GM12878 (cell line): ENCODE results near the gene PTGIS. TPM values are rescaled to one million over a fixed set of nuclear protein-coding genes. Genes with fewer than 3 reads are reported as not detected.

ENCODE experiments used
- ATAC-seq: fragments of 200-7000 bp; cut with Tn5 transposase; 3 replicates; pipeline ENCODE4 v1.9.1; 2020; ENCODE audit warnings: mild to moderate bottlenecking, moderate library complexity
- BruUV-seq: library from RNA; stranded (reverse); fragments of 400-500 nt; replicated peaks from 2 replicates; lab custom pipeline; 2021; lab: Mats Ljungman, UMichigan
- CTCF ChIA-PET: fragments of 300-600 bp; sonication (Branson Sonifier 250); formaldehyde crosslinking; extraction: SDS; loops from one replicate; lab custom pipeline; 2021; ENCODE audit warnings: inconsistent platforms; lab: Yijun Ruan, JAX
- POLR2A ChIA-PET: fragments of 350-600 bp; formaldehyde crosslinking; extraction: SDS; loops from one replicate; lab custom pipeline; 2021; ENCODE audit warnings: inconsistent platforms; lab: Charles Lee
- RAD21 ChIA-PET: fragments of 300-600 bp; sonication (Branson Sonifier 250); formaldehyde crosslinking; loops from one replicate; lab custom pipeline; 2023; ENCODE audit warnings: antibody characterized with exemption; ENCODE audit not compliant: unreplicated experiment; lab: Charles Lee
- SMC1A ChIA-PET: fragments of 300-600 bp; sonication (Branson Sonifier 250); formaldehyde crosslinking; loops from one replicate; lab custom pipeline; 2023; ENCODE audit not compliant: unreplicated experiment, uncharacterized antibody; lab: Charles Lee
- DNase-seq: peaks from one replicate; pipeline ENCODE4 v3.0.0-alpha.2; 2011; ENCODE audit warnings: low read depth, low spot score
- FAIRE-seq: peaks from 3 replicates; lab custom pipeline; 2011; peaks lifted over from hg19 to GRCh38; lab: Jason Lieb, UNC
- H2AFZ ChIP-seq: 2 replicates; pipeline ENCODE4 v1.6.0; 2011; ENCODE audit warnings: low read depth, low read length, control low read depth; ENCODE audit not compliant: control insufficient read depth
- H3K27ac ChIP-seq: 2 replicates; pipeline ENCODE4 v1.5.1; 2011; ENCODE audit warnings: control low read depth; ENCODE audit not compliant: control insufficient read depth, insufficient read depth
- H3K27me3 ChIP-seq, 2 experiments: replicated peaks in 1 of 2; 2 replicates each; pipeline versions ENCODE4 v1.6.0 to v1.6.1; 2011; ENCODE audit warnings: low read length in 1 of 2; ENCODE audit not compliant: control insufficient read depth in 2 of 2, insufficient read depth in 2 of 2
- H3K36me3 ChIP-seq, 2 experiments: 2 replicates each; pipeline ENCODE4 v1.5.1; 2011; ENCODE audit warnings: low read length in 1 of 2; ENCODE audit not compliant: control insufficient read depth in 2 of 2, insufficient read depth in 2 of 2
- H3K4me1 ChIP-seq: 2 replicates; pipeline ENCODE4 v1.6.1; 2011; ENCODE audit warnings: mild to moderate bottlenecking, low read length, moderate library complexity, mixed read lengths; ENCODE audit not compliant: control insufficient read depth, insufficient read depth
- H3K4me2 ChIP-seq: 2 replicates; pipeline ENCODE4 v1.6.0; 2011; ENCODE audit warnings: control low read depth; ENCODE audit not compliant: control insufficient read depth, insufficient read depth
- H3K4me3 ChIP-seq: fragments of 200-600 bp; sonication (generic); 2 replicates; pipeline ENCODE4 v1.5.1; 2016
- H3K79me2 ChIP-seq: 2 replicates; pipeline ENCODE4 v1.6.0; 2011; ENCODE audit warnings: low read length; ENCODE audit not compliant: control insufficient read depth, insufficient read depth
- H3K9ac ChIP-seq: 2 replicates; pipeline ENCODE4 v1.8.0; 2011; ENCODE audit warnings: low read length, control low read depth, mixed read lengths; ENCODE audit not compliant: control insufficient read depth, insufficient read depth
- H3K9me3 ChIP-seq: replicated peaks from 3 replicates; pipeline ENCODE4 v1.5.1; 2011; ENCODE audit warnings: mild to moderate bottlenecking, low read length; ENCODE audit not compliant: control insufficient read depth, insufficient read depth
- H4K20me1 ChIP-seq: 2 replicates; pipeline ENCODE4 v1.6.0; 2011; ENCODE audit not compliant: control insufficient read depth, insufficient read depth
- CBX3 ChIP-seq: fragments of 200-600 bp; sonication (generic); IDR thresholded peaks from 2 replicates; pipeline ENCODE4 v1.6.1; 2016; ENCODE audit warnings: low read depth, borderline replicate concordance
- CEBPB ChIP-seq, 2 experiments: fragments of 150-350 bp in 1 of 2; IDR thresholded peaks; 2 replicates each; pipeline ENCODE4 v1.6.1; 2012 to 2014; ENCODE audit warnings: low read depth in 2 of 2, low read length in 2 of 2, borderline replicate concordance in 1 of 2, inconsistent platforms in 1 of 2
- GABPA ChIP-seq: IDR thresholded peaks from 2 replicates; pipeline ENCODE4 v1.6.1; 2014; ENCODE audit warnings: antibody characterized with exemption, low read depth, mild to moderate bottlenecking, inconsistent platforms
- GATAD2B ChIP-seq: fragments of 450-650 bp; conservative IDR thresholded peaks from 2 replicates; pipeline ENCODE4 v1.6.1; 2017; ENCODE audit warnings: low read depth, mild to moderate bottlenecking, moderate library complexity
- POLR2A ChIP-seq: IDR thresholded peaks from 2 replicates; pipeline ENCODE4 v1.6.1; 2011; ENCODE audit warnings: low read depth, mild to moderate bottlenecking, low read length
- SMAD1 ChIP-seq: fragments of 450-650 bp; IDR thresholded peaks from 2 replicates; pipeline ENCODE4 v1.6.1; 2018; ENCODE audit warnings: mild to moderate bottlenecking, low read depth; ENCODE audit not compliant: partially characterized antibody
- TARDBP ChIP-seq: IDR thresholded peaks from 2 replicates; pipeline ENCODE4 v1.6.1; 2016; ENCODE audit warnings: borderline replicate concordance
- ZBED1 ChIP-seq: IDR thresholded peaks from 2 replicates; pipeline ENCODE4 v1.6.1; 2016; ENCODE audit warnings: borderline replicate concordance
- WGBS: methylation state at CpG from one replicate; pipeline ENCODE4 v1.1.6; 2016; ENCODE audit warnings: low lambda C conversion rate; ENCODE audit not compliant: insufficient replicate concordance, insufficient coverage; ENCODE audit errors: missing lambda C conversion rate; 5-methylcytosine and 5-hydroxymethylcytosine counted together
- in situ Hi-C: fragments of 300-500 bp; cut with MboI; formaldehyde crosslinking; loops from 9 replicates; pipeline ENCODE4 v1.14.3; 2018; ENCODE audit warnings: mixed read lengths
- intact Hi-C: fragments of 100-400 bp; cut with micrococcal nuclease; formaldehyde crosslinking; loops from one replicate; pipeline ENCODE4 v1.14.2; 2022; ENCODE audit not compliant: unreplicated experiment
- polyA plus RNA-seq, 11 experiments: library from polyadenylated mRNA; depleted of rRNA in 4 of 11; unstranded in 6 of 11; stranded (reverse) in 5 of 11; fragments of >200 nt; fragmentation: Nextera tagmentation in 4 of 11; fragmentation: Illumina TruSeq in 1 of 11; extraction: Ambion mirVana in 4 of 11; extraction: Trizol in 1 of 11; gene quantifications; 1 replicate in 1 of 11; 2 replicates in 10 of 11; pipeline versions ENCODE4 v1.2.1 to v1.2.3, GENCODE V29; 2011 to 2016; ENCODE audit warnings: inconsistent platforms in 2 of 11, missing spikeins in 2 of 11, low read depth in 1 of 11
- total RNA-seq, 4 experiments: library from RNA; depleted of rRNA in 3 of 4; stranded (reverse); fragments of >200 nt in 3 of 4; fragmentation: Illumina TruSeq in 1 of 4; extraction: Trizol in 1 of 4; gene quantifications; 2 replicates each; pipeline versions ENCODE4 v1.2.1 to v1.2.3, GENCODE V29; 2013 to 2021
- TF ChIP-seq, protein P1 (sequence below): IDR thresholded peaks from 2 replicates; pipeline ENCODE4 v1.6.1; 2012; ENCODE audit warnings: mild to moderate bottlenecking, low read depth, low read length
- TF ChIP-seq, protein P2 (sequence below): fragments of 450-650 bp; IDR thresholded peaks from 2 replicates; pipeline ENCODE4 v1.6.1; 2016; ENCODE audit warnings: mild to moderate bottlenecking
- TF ChIP-seq, protein P3 (sequence below): fragments of 450-650 bp; IDR thresholded peaks from 2 replicates; pipeline ENCODE4 v1.6.1; 2017; ENCODE audit warnings: low read depth, mild to moderate bottlenecking, moderate library complexity

The PTGIS gene
- total and polyA plus RNA-seq, 10 of the 15 experiments (the other 5 are each of a cell fraction or from before 2014, with no cell fraction given) = 0.10 TPM; not detected in 9

DNA sequence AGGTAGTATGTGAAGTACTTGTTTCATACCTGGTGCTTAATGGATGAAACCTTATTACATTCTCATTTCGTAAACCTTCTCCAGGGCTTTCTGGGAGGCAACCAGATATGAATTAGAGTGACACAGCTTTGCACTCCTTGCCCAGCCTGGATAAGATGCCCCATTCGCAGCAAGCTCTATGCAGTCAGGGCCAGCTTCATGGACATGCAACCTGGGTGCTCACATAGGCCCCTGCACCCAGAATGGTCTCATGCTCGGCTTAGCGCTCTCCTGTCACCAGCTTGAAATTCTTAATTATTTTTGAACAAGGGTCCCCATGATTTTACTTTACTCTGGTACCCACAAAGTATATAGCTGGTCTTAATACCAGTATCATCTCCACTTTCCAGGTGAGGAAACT lies 11.3 kb upstream of the PTGIS start:
- Histone ChIP-seq H3K79me2 (no peaks in the 10 kb centered on the region), H3K27me3 (peaks cover 2 to 8% of the 10 kb centered on the region in 2 experiments; a peak in 2 of 4 replicates), H3K4me2 (no peak overlapping the region), H3K36me3 (no peaks in the 10 kb centered on the region), H4K20me1 (no peaks in the 10 kb centered on the region), H3K27ac (no peak overlapping the region), H3K9me3 (no peaks in the 10 kb centered on the region; the same call in 2 of the 3 replicates), H2AFZ (no peak overlapping the region), H3K4me3 (no peak overlapping the region), H3K9ac (no peak overlapping the region), H3K4me1 (no peaks in the 10 kb centered on the region)
- ChIA-PET CTCF (interaction anchor here (1.0 to 1.8 kb wide), 4 partner anchors 29 to 307 kb away, joined by 3 to 4 read pairs (median 4); no protein-coding TSS in a partner anchor), SMC1A (interaction anchor here (1.0 to 1.2 kb wide), 2 partner anchors 26 to 31 kb away, joined by 3 to 4 read pairs; no protein-coding TSS in a partner anchor), RAD21 (interaction anchor here (0.9 kb wide), 1 partner anchor 38 kb away, joined by 3 read pairs; no protein-coding TSS in a partner anchor), POLR2A (no interaction called here)
- 37% methylated on average over 4 of the region's 4 CpGs for WGBS
- ATAC-seq = no peak
- intact Hi-C loops (no loop called here), in situ Hi-C loops (no loop called here)
- BruUV-seq = no TSS peak
- TF ChIP-seq GABPA (no peak), TARDBP (no peak), GATAD2B (no peak)
- no peak for FAIRE-seq
- DNase-seq = no peak

DNA sequence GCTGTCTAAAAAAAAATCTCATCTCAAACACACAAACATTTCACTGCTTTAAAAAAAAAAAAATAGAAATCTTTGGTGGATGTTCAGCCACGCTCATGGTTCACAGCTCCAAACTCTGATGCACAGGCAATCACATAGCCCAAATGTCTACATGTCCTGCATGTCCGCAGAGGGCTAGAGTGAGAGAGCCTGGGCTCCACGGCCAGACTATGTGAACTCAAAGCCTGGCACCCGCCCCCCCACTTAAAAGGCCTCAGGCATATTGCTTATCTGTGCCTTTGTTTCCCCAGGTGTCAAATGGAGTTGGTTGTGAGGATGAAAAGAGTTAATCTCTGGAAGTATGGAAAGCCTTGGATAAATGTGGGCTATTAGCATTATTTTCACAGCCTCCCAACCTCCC lies 10.5 kb upstream of the PTGIS start:
- in situ Hi-C loops = no loop called here
- CTCF ChIA-PET = interaction anchor here (1.0 to 1.8 kb wide), 3 partner anchors 16 to 308 kb away, joined by 3 to 4 read pairs (median 3); no protein-coding TSS in a partner anchor
- H2AFZ ChIP-seq = no peak overlapping the region
- FAIRE-seq (no peak), DNase-seq (no peak), ATAC-seq (no peak)
- SMC1A ChIA-PET = interaction anchor here (1.2 kb wide), 1 partner anchor 25 kb away, joined by 3 read pairs; no protein-coding TSS in a partner anchor
- H3K4me2 ChIP-seq = no peak overlapping the region
- H3K36me3 ChIP-seq = no peaks in the 10 kb centered on the region
- no peak overlapping the region for H3K4me3 ChIP-seq
- no peaks in the 10 kb centered on the region for H3K4me1 ChIP-seq
- H3K79me2 ChIP-seq = no peaks in the 10 kb centered on the region
- no TSS peak for BruUV-seq
- 35% methylated on average over 4 of the region's 4 CpGs for WGBS
- no peaks in the 10 kb centered on the region for H4K20me1 ChIP-seq
- RAD21 ChIA-PET = no interaction called here
- no peak overlapping the region for H3K27ac ChIP-seq
- H3K9ac ChIP-seq = no peak overlapping the region
- POLR2A ChIA-PET = no interaction called here
- no peaks in the 10 kb centered on the region; the same call in 2 of the 3 replicates for H3K9me3 ChIP-seq
- intact Hi-C loops = no loop called here
- H3K27me3 ChIP-seq = peaks cover 1 to 8% of the 10 kb centered on the region in 2 experiments; a peak in 1 of 4 replicates
- TF ChIP-seq, protein P1, sequence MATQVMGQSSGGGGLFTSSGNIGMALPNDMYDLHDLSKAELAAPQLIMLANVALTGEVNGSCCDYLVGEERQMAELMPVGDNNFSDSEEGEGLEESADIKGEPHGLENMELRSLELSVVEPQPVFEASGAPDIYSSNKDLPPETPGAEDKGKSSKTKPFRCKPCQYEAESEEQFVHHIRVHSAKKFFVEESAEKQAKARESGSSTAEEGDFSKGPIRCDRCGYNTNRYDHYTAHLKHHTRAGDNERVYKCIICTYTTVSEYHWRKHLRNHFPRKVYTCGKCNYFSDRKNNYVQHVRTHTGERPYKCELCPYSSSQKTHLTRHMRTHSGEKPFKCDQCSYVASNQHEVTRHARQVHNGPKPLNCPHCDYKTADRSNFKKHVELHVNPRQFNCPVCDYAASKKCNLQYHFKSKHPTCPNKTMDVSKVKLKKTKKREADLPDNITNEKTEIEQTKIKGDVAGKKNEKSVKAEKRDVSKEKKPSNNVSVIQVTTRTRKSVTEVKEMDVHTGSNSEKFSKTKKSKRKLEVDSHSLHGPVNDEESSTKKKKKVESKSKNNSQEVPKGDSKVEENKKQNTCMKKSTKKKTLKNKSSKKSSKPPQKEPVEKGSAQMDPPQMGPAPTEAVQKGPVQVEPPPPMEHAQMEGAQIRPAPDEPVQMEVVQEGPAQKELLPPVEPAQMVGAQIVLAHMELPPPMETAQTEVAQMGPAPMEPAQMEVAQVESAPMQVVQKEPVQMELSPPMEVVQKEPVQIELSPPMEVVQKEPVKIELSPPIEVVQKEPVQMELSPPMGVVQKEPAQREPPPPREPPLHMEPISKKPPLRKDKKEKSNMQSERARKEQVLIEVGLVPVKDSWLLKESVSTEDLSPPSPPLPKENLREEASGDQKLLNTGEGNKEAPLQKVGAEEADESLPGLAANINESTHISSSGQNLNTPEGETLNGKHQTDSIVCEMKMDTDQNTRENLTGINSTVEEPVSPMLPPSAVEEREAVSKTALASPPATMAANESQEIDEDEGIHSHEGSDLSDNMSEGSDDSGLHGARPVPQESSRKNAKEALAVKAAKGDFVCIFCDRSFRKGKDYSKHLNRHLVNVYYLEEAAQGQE = no peak
- TF ChIP-seq ZBED1 (no peak), POLR2A (no peak), SMAD1 (no peak), CEBPB (IDR thresholded peaks at IDR 0.05; ENCODE audit: borderline replicate concordance in 1 of 2, low read depth in 2 of 2, low read length in 2 of 2) (no peak), CBX3 (no peak)
- TF ChIP-seq, protein P2, sequence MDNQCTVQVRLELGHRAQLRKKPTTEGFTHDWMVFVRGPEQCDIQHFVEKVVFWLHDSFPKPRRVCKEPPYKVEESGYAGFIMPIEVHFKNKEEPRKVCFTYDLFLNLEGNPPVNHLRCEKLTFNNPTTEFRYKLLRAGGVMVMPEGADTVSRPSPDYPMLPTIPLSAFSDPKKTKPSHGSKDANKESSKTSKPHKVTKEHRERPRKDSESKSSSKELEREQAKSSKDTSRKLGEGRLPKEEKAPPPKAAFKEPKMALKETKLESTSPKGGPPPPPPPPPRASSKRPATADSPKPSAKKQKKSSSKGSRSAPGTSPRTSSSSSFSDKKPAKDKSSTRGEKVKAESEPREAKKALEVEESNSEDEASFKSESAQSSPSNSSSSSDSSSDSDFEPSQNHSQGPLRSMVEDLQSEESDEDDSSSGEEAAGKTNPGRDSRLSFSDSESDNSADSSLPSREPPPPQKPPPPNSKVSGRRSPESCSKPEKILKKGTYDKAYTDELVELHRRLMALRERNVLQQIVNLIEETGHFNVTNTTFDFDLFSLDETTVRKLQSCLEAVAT = no peak
- TF ChIP-seq, protein P3, sequence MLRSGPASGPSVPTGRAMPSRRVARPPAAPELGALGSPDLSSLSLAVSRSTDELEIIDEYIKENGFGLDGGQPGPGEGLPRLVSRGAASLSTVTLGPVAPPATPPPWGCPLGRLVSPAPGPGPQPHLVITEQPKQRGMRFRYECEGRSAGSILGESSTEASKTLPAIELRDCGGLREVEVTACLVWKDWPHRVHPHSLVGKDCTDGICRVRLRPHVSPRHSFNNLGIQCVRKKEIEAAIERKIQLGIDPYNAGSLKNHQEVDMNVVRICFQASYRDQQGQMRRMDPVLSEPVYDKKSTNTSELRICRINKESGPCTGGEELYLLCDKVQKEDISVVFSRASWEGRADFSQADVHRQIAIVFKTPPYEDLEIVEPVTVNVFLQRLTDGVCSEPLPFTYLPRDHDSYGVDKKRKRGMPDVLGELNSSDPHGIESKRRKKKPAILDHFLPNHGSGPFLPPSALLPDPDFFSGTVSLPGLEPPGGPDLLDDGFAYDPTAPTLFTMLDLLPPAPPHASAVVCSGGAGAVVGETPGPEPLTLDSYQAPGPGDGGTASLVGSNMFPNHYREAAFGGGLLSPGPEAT = no peak
